HL-60/S4 (cell line): ENCODE data around the gene RBFOX1.

ENCODE experiments used
- in situ Hi-C: fragments of 300-500 bp; cut with MboI; formaldehyde crosslinking; loops from 2 replicates; pipeline ENCODE4 v1.14.3; 2022; ENCODE audit warnings: low sequenced_read_pairs

The RBFOX1 gene

GRCh38 chr16:7372095-7372494, 39.5 kb downstream of the RBFOX1 start:
- in situ Hi-C loops, result no loop called here

- in situ Hi-C loops, result no loop called here
Measured at GRCh38 chr16:7373776-7374175, 41.1 kb downstream of the RBFOX1 start.

- in situ Hi-C loops, result no loop called here
Measured at GRCh38 chr16:7374614-7375174, 42.0 kb downstream of the RBFOX1 start.

- in situ Hi-C loops, result no loop called here
Measured at GRCh38 chr16:7376227-7376626, 43.6 kb downstream of the RBFOX1 start.

- in situ Hi-C loops, result no loop called here
Measured at GRCh38 chr16:7377231-7377630, 44.6 kb downstream of the RBFOX1 start.

GRCh38 chr16:7378024-7378695, 45.5 kb downstream of the RBFOX1 start:
- in situ Hi-C loops, result no loop called here

- in situ Hi-C loops, result no loop called here
Measured at GRCh38 chr16:7380441-7380840, 47.8 kb downstream of the RBFOX1 start.

GRCh38 chr16:7380911-7381310, 48.3 kb downstream of the RBFOX1 start:
- in situ Hi-C loops, result no loop called here

- in situ Hi-C loops, result no loop called here
Measured at GRCh38 chr16:7381671-7382070, 49.0 kb downstream of the RBFOX1 start.

GRCh38 chr16:7382521-7382920, 49.9 kb downstream of the RBFOX1 start:
- in situ Hi-C loops, result no loop called here

- in situ Hi-C loops, result no loop called here
Measured at GRCh38 chr16:7390974-7391373, 58.3 kb downstream of the RBFOX1 start.

- in situ Hi-C loops, result no loop called here
Measured at GRCh38 chr16:7391694-7392093, 59.0 kb downstream of the RBFOX1 start.

GRCh38 chr16:7392206-7392605, 59.6 kb downstream of the RBFOX1 start:
- in situ Hi-C loops, result no loop called here

- in situ Hi-C loops, result no loop called here
Measured at GRCh38 chr16:7393680-7394079, 61.0 kb downstream of the RBFOX1 start.

GRCh38 chr16:7394720-7395336, 62.2 kb downstream of the RBFOX1 start:
- in situ Hi-C loops, result no loop called here

- in situ Hi-C loops, result no loop called here
Measured at GRCh38 chr16:7397901-7398300, 65.3 kb downstream of the RBFOX1 start.

GRCh38 chr16:7398536-7398935, 65.9 kb downstream of the RBFOX1 start:
- in situ Hi-C loops, result no loop called here

GRCh38 chr16:7399296-7399695, 66.7 kb downstream of the RBFOX1 start:
- in situ Hi-C loops, result no loop called here

- in situ Hi-C loops, result no loop called here
Measured at GRCh38 chr16:7400117-7400890, 67.7 kb downstream of the RBFOX1 start.

GRCh38 chr16:7404217-7404616, 71.6 kb downstream of the RBFOX1 start:
- in situ Hi-C loops, result no loop called here

GRCh38 chr16:7405166-7405565, 72.5 kb downstream of the RBFOX1 start:
- in situ Hi-C loops, result no loop called here
